ENCODE data around the gene CADPS2. TPM values are rescaled to one million over a fixed set of nuclear protein-coding genes. Genes with fewer than 3 reads are reported as not detected.
A peak's percentile ranks its signal among the peaks of the same experiment; 100 is the strongest.

CADPS2 gene
- total RNA-seq, 4 donors from 2014 or later = 2.2 to 9.2 (median 5.7) TPM

DNA sequence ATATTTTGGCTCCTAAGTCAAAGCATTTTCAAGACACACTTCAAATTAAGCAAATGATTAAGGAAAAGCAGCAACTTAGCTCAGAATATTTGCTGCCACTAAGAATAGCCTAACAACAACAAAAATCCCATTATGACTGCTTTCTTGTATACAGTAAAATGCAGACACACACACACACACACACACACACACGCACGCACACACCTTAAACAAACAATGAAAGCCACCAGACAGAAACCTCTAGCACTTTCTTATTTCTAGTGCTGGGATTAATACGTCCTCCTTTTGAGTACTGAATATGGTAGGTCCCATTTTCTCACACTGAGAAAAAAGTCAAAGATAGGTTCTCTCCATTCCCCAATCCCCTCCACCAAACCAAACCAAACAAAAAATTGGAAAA lies 558.3 kb downstream of the CADPS2 start:
- 56 to 74% methylated on average over 3 of the region's 3 CpGs for WGBS, 2 donors
- DNase-seq = no peak
- no peaks in the 10 kb centered on the region for H3K27me3 ChIP-seq
- H3K27ac ChIP-seq = no peak overlapping the region
- no peaks in the 10 kb centered on the region for H3K4me1 ChIP-seq
- TF ChIP-seq POLR2A (IDR thresholded peaks at IDR 0.05) (no peak), CTCF (IDR thresholded peaks at IDR 0.05) (no peak)
- intact Hi-C loops (cut with DNase I) = no loop called here
- H3K9me3 ChIP-seq = no peaks in the 10 kb centered on the region
- H3K4me3 ChIP-seq = no peak overlapping the region
- no peaks in the 10 kb centered on the region for H3K36me3 ChIP-seq

GRCh38 chr7:122316467-122317388 lies 569.5 kb downstream of the CADPS2 start:
- Histone ChIP-seq H3K9me3 (no peaks in the 10 kb centered on the region), H3K36me3 (no peaks in the 10 kb centered on the region), H3K4me3 (peak overlapping the region in 2 of 4 donors; percentile 8 to 37), H3K27me3 (peaks cover 0 to 70% (median 29%) of the 10 kb centered on the region in 4 donors), H3K27ac (no peak overlapping the region), H3K4me1 (peaks cover 0 to 28% (median 9%) of the 10 kb centered on the region in 3 donors)
- intact Hi-C loops (cut with DNase I) = no loop called here
- 11 to 19% methylated on average over 18 to 24 of the region's 71 CpGs for WGBS, 2 donors
- DNase-seq = no peak
- no peak for TF ChIP-seq CTCF (IDR thresholded peaks at IDR 0.05)
- no peak for TF ChIP-seq POLR2A (IDR thresholded peaks at IDR 0.05)

- Histone ChIP-seq H3K9me3 (no peaks in the 10 kb centered on the region), H3K27ac (no peak overlapping the region), H3K4me3 (no peak overlapping the region), H3K27me3 (peaks cover 7 to 80% (median 34%) of the 10 kb centered on the region in 4 donors), H3K4me1 (peaks cover 0 to 38% (median 11%) of the 10 kb centered on the region in 3 donors), H3K36me3 (no peaks in the 10 kb centered on the region)
- DNase-seq = no peak
- no peak for TF ChIP-seq CTCF (IDR thresholded peaks at IDR 0.05)
- TF ChIP-seq POLR2A (IDR thresholded peaks at IDR 0.05) = no peak
- intact Hi-C loops (cut with DNase I) = no loop called here
- 8 to 15% methylated on average over 16 to 22 of the region's 25 CpGs for WGBS, 2 donors
Measured at GRCh38 chr7:122315507-122316466, 570.5 kb downstream of the CADPS2 start.

DNA sequence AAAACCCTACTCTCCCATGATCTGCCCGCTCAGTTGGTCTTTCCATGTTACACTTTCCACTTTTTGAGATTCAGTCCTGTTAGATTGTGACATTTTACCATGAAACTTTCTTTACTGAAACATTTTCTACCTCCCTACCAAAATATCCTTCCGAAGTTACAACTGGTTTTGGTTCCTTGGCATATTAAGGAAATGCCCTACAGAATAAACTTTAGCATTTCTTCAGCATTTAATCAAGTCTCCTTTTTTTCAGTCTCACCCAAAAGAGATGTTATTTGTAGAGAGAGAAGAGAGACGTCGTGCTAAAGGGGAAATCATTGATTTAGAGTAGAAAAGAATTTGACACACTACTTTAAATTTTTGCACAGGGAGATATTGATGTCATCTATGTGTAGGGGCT lies 572.0 kb downstream of the CADPS2 start:
- Histone ChIP-seq H3K4me1 (peaks cover 0 to 49% (median 16%) of the 10 kb centered on the region in 3 donors), H3K4me3 (no peak overlapping the region), H3K27me3 (peaks cover 20 to 95% (median 48%) of the 10 kb centered on the region in 4 donors), H3K27ac (no peak overlapping the region), H3K9me3 (no peaks in the 10 kb centered on the region), H3K36me3 (no peaks in the 10 kb centered on the region)
- intact Hi-C loops (cut with DNase I) = no loop called here
- DNase-seq = no peak
- WGBS, 2 donors = 31 to 41% methylated on average over 4 of the region's 4 CpGs
- TF ChIP-seq POLR2A (IDR thresholded peaks at IDR 0.05) = no peak
- TF ChIP-seq CTCF (IDR thresholded peaks at IDR 0.05) = no peak
